Activated CD4-positive, alpha-beta T cell treated with anti-CD3 and anti-CD28 coated beads, Interleukin-2, amount 10 ng/mL, durations not matched to agents 7 days and 5 days (primary cell): ENCODE data around the gene PSMB8. TPM values are rescaled to one million over a fixed set of nuclear protein-coding genes. Genes with fewer than 3 reads are reported as not detected.

ENCODE experiments used
- CTCF ChIA-PET: fragments of 350-600 bp; sonication (Branson Sonifier 250); formaldehyde crosslinking; loops from one replicate; lab custom pipeline; 2021; ENCODE audit warnings: antibody characterized with exemption; lab: Charles Lee
- POLR2A ChIA-PET: fragments of 350-600 bp; sonication (Branson Sonifier 250); formaldehyde crosslinking; loops from one replicate; lab custom pipeline; 2021; ENCODE audit warnings: antibody characterized with exemption; lab: Charles Lee
- DNase-seq: peaks from one replicate; pipeline ENCODE4 v3.0.0-alpha.2; 2020
- H3K27ac Mint-ChIP-seq: one replicate; pipeline ENCODE4 v1.8.0; 2021; ENCODE audit warnings: mild to moderate bottlenecking, moderate library complexity, mixed read lengths
- H3K27me3 Mint-ChIP-seq: one replicate; pipeline ENCODE4 v1.8.0; 2021; ENCODE audit warnings: mixed read lengths
- H3K36me3 Mint-ChIP-seq: one replicate; pipeline ENCODE4 v1.8.0; 2021; ENCODE audit warnings: low read depth, mixed read lengths
- H3K4me1 Mint-ChIP-seq: one replicate; pipeline ENCODE4 v1.8.0; 2021; ENCODE audit warnings: mixed read lengths
- H3K4me3 Mint-ChIP-seq: one replicate; pipeline ENCODE4 v1.8.0; 2021; ENCODE audit warnings: mild to moderate bottlenecking, moderate library complexity, mixed read lengths
- H3K9me3 Mint-ChIP-seq: one replicate; pipeline ENCODE4 v1.8.0; 2021; ENCODE audit warnings: mixed read lengths
- total RNA-seq, 2 experiments: library from RNA; stranded (reverse); gene quantifications; one replicate each; pipeline ENCODE4 v1.2.3, GENCODE V29; 2021

The PSMB8 gene
- total RNA-seq, 2 experiments from 2014 or later, result 307 to 379 TPM

DNA sequence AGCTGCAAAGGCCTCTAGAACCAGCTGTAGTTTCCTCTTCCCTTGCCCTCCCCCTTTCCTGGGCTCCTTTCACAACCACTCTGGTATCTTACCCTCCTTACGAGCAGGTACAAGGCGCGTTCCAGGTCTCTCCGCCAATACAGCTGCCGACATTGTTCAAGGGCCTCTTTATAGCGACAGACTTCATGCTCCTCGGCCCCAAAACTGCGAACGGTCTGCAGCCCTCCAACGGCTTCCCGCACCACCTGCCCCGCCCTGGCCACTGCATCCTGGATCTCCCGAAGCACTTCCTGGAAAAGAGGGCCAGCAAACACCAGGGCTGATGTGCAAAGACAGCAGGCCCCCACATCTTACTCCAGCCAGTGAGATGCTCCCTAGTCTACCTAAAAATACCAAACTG is 11.3 kb downstream of the PSMB8 start:
- peaks cover 80% of the 10 kb centered on the region for H3K4me1 Mint-ChIP-seq
- ChIA-PET CTCF (interaction anchor here (1.1 kb wide), 1 partner anchor 37 kb away, joined by 3 read pairs; no protein-coding TSS in a partner anchor), POLR2A (no interaction called here)
- no peak for DNase-seq
- no peaks in the 10 kb centered on the region for H3K27me3 Mint-ChIP-seq
- H3K9me3 Mint-ChIP-seq, result no peaks in the 10 kb centered on the region
- H3K36me3 Mint-ChIP-seq, result peaks cover 96% of the 10 kb centered on the region
- H3K4me3 Mint-ChIP-seq, result no peak overlapping the region
- no peak overlapping the region for H3K27ac Mint-ChIP-seq

DNA sequence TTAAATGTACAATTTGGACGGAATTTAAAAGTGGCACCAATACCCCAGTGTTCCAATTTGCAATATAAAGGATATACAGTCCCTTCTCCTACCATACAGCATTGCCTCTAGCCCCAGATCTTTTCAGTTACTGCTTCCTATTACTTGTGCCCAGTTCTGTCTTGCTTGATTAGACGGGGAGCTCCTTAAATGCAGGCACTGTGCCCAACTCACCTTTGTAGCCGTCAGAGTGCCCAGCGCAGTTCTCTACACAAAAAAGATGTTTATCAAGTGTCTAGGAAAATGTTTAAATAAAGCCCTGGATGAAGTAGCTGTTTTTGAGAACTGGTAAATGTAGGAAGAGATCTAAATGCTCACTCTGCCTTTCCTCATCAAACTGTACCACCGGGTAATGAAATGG is 12.9 kb downstream of the PSMB8 start:
- no peaks in the 10 kb centered on the region for H3K9me3 Mint-ChIP-seq
- H3K36me3 Mint-ChIP-seq, result peaks cover 84% of the 10 kb centered on the region
- ChIA-PET CTCF (no interaction called here), POLR2A (no interaction called here)
- no peaks in the 10 kb centered on the region for H3K27me3 Mint-ChIP-seq
- H3K27ac Mint-ChIP-seq, result peak overlapping the region; percentile 21
- no peak for DNase-seq
- H3K4me1 Mint-ChIP-seq, result peaks cover 74% of the 10 kb centered on the region
- H3K4me3 Mint-ChIP-seq, result no peak overlapping the region

DNA sequence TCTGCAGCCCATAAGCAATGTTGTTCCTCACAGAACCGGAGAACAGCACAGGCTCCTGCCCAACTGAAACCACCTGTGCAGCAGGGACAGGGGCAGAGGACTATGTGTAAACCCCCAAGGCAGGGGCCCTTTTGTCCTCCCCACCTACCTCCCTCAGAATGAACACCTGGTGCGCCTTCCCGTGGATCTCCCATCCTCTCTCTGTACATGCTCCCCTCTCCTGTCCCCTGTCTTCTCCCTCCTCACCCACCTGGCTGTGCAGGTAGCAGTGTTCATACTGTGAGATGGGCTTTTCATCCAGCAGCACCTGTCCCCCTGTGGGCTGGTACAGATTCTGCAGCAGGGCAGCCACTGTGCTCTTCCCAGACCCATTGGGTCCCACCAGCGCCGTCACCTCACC is 13.8 kb downstream of the PSMB8 start:
- Mint-ChIP-seq H3K9me3 (no peaks in the 10 kb centered on the region), H3K36me3 (peaks cover 76% of the 10 kb centered on the region), H3K27me3 (no peaks in the 10 kb centered on the region), H3K27ac (peak overlapping the region; percentile 2), H3K4me1 (peaks cover 65% of the 10 kb centered on the region), H3K4me3 (no peak overlapping the region)
- CTCF ChIA-PET, result interaction anchor here (4.8 kb wide), 1 partner anchor 9 kb away, joined by 39 read pairs; the partner anchor contains the start of gene TAP2
- DNase-seq, result no peak
- POLR2A ChIA-PET, result no interaction called here

DNA sequence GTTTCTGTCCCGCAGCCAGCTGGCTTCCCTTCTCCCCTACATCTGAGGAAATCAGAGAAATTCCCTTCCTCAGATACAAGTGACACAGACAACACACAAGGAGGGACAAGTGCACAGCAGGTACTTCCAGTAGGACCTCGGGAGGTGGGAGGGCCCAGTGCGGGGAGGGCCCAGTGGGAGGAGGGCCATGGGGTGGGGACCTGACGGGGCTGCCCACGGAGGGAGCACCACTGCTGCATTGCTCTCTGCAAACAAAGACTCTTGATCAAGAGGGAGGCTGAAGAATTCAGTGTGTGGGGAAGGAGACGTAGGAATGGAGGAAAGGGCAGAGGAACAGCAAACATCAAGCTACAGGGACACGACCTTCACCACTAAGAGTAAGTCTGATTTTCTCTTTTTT is 14.4 kb downstream of the PSMB8 start:
- CTCF ChIA-PET, result interaction anchor here (2.6 to 4.8 kb wide), 2 partner anchors 9 to 39 kb away, joined by 11 to 39 read pairs; partner anchors contain the start of gene TAP2
- Mint-ChIP-seq H3K36me3 (peaks cover 71% of the 10 kb centered on the region), H3K27me3 (no peaks in the 10 kb centered on the region), H3K4me3 (no peak overlapping the region), H3K9me3 (no peaks in the 10 kb centered on the region), H3K4me1 (peaks cover 60% of the 10 kb centered on the region), H3K27ac (no peak overlapping the region)
- POLR2A ChIA-PET, result interaction anchor here (0.5 kb wide), 1 partner anchor 103 kb away, joined by 4 read pairs; no protein-coding TSS in a partner anchor
- no peak for DNase-seq

DNA sequence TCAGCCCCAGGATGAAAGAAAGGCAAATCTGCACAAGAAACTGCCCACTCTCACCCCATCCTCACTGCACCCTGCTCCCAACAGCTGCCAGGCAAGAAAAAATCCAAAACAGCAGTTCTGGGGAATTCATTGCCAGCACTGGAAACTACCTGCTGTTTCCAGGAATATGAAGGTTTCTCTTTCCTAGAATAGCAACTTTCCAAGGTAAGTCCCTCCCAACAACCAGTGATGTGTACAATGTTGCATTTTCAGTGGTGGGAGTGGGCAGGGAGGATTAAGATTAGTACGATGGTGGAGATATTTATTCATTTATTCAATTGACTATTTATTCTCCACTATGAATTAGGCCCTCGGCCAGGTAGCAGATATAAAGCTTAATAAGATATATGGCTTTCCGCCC is 16.8 kb downstream of the PSMB8 start:
- ChIA-PET POLR2A (interaction anchor here (1.4 kb wide), 1 partner anchor 18 kb away, joined by 4 read pairs; no protein-coding TSS in a partner anchor), CTCF (interaction anchor here (1.9 to 4.8 kb wide), 4 partner anchors 12 to 158 kb away, joined by 5 to 39 read pairs (median 7); partner anchors contain the start of genes HLA-DMA, TAP1 and TAP2)
- H3K27ac Mint-ChIP-seq, result no peak overlapping the region
- H3K4me1 Mint-ChIP-seq, result peaks cover 36% of the 10 kb centered on the region
- no peak overlapping the region for H3K4me3 Mint-ChIP-seq
- H3K36me3 Mint-ChIP-seq, result peaks cover 47% of the 10 kb centered on the region
- no peaks in the 10 kb centered on the region for H3K9me3 Mint-ChIP-seq
- H3K27me3 Mint-ChIP-seq, result no peaks in the 10 kb centered on the region
- no peak for DNase-seq

- no peaks in the 10 kb centered on the region for H3K27me3 Mint-ChIP-seq
- CTCF ChIA-PET, result interaction anchor here (0.6 to 4.8 kb wide), 6 partner anchors 13 to 1217 kb away, joined by 3 to 39 read pairs (median 3); partner anchors contain the start of genes HLA-DQA2 and TAP2
- DNase-seq, result no peak
- H3K27ac Mint-ChIP-seq, result no peak overlapping the region
- POLR2A ChIA-PET, result interaction anchor here (0.6 to 1.4 kb wide), 2 partner anchors 17 to 19 kb away, joined by 3 to 4 read pairs; no protein-coding TSS in a partner anchor
- no peaks in the 10 kb centered on the region for H3K9me3 Mint-ChIP-seq
- H3K4me1 Mint-ChIP-seq, result peaks cover 29% of the 10 kb centered on the region
- H3K4me3 Mint-ChIP-seq, result no peak overlapping the region
- H3K36me3 Mint-ChIP-seq, result peaks cover 37% of the 10 kb centered on the region
Observed at GRCh38 chr6:32825966-32826365, 17.9 kb downstream of the PSMB8 start.

GRCh38 chr6:32819729-32820128 is 24.1 kb downstream of the PSMB8 start:
- H3K36me3 Mint-ChIP-seq, result no peaks in the 10 kb centered on the region
- no peaks in the 10 kb centered on the region for H3K27me3 Mint-ChIP-seq
- H3K27ac Mint-ChIP-seq, result no peak overlapping the region
- H3K9me3 Mint-ChIP-seq, result no peaks in the 10 kb centered on the region
- ChIA-PET POLR2A (no interaction called here), CTCF (interaction anchor here (0.7 to 2.8 kb wide), 2 partner anchors 19 to 130 kb away, joined by 3 to 18 read pairs; partner anchors contain the start of gene TAP2)
- DNase-seq, result no peak
- peaks cover 7% of the 10 kb centered on the region for H3K4me1 Mint-ChIP-seq
- H3K4me3 Mint-ChIP-seq, result no peak overlapping the region

- H3K36me3 Mint-ChIP-seq, result no peaks in the 10 kb centered on the region
- H3K4me3 Mint-ChIP-seq, result no peak overlapping the region
- no peak overlapping the region for H3K27ac Mint-ChIP-seq
- ChIA-PET POLR2A (no interaction called here), CTCF (no interaction called here)
- H3K27me3 Mint-ChIP-seq, result no peaks in the 10 kb centered on the region
- no peak for DNase-seq
- peaks cover 7% of the 10 kb centered on the region for H3K4me1 Mint-ChIP-seq
- no peaks in the 10 kb centered on the region for H3K9me3 Mint-ChIP-seq
Observed at GRCh38 chr6:32818867-32819266, 25.0 kb downstream of the PSMB8 start.

DNA sequence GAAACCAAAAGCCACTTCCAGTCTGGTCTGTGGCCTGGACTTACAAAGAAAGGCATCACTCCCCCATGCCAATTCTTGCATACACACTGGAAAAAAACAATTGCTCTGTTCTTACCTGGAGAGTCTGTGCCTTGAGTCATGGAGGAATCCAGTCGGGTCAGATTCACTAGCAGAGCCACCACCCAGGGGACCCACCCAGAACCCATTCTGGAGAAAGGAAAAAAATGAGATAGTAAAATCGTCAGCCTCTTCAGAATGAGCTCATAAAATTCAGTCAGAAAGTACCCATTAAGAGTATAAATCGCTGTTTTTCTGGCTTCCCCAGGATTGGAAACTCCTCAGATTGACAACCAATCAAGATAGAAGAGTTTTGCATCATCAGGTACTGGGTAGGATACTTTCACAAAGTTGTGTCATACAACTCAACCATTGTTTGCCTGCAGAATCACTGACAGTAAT is 27.1 kb downstream of the PSMB8 start, which contains the start of gene HLA-DOB:
TSS of gene HLA-DOB (minus strand) at position 257 of the 459 bp plus-strand sequence. CDS start at position 206, 51 bp downstream.
- Mint-ChIP-seq H3K9me3 (no peaks in the 10 kb centered on the region), H3K27me3 (no peaks in the 10 kb centered on the region), H3K27ac (no peak within 1 kb of the TSS), H3K4me1 (peaks cover 7% of the 10 kb centered on the region), H3K4me3 (no peak within 1 kb of the TSS), H3K36me3 (no peaks in the 10 kb centered on the region)
- CTCF ChIA-PET, result no interaction called here
- DNase-seq, result no peak
- POLR2A ChIA-PET, result no interaction called here

DNA sequence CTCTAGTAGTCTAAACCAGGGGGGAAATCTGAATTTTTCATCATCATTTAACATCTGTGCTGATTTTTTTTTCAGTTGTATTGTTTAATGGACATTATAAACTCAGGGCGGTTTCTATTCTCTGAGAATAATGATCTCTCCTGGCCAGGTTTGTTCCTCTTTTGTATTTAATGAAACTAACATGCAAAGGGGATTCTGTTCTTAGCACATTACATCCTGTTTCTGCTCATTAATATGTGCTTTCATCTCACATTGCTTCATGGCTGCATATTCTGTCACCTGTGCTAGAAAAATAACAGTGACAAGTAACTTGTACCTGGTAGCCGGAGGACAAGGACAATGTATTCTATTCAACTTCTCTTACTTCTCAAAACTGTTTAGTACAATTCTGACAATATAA is 27.9 kb downstream of the PSMB8 start:
- H3K27ac Mint-ChIP-seq, result no peak overlapping the region
- DNase-seq, result no peak
- no peaks in the 10 kb centered on the region for H3K9me3 Mint-ChIP-seq
- CTCF ChIA-PET, result interaction anchor here (1.0 kb wide), 1 partner anchor 23 kb away, joined by 4 read pairs; the partner anchor contains the start of gene TAP2
- no peaks in the 10 kb centered on the region for H3K27me3 Mint-ChIP-seq
- H3K4me3 Mint-ChIP-seq, result no peak overlapping the region
- peaks cover 7% of the 10 kb centered on the region for H3K4me1 Mint-ChIP-seq
- no peaks in the 10 kb centered on the region for H3K36me3 Mint-ChIP-seq
- POLR2A ChIA-PET, result no interaction called here

DNA sequence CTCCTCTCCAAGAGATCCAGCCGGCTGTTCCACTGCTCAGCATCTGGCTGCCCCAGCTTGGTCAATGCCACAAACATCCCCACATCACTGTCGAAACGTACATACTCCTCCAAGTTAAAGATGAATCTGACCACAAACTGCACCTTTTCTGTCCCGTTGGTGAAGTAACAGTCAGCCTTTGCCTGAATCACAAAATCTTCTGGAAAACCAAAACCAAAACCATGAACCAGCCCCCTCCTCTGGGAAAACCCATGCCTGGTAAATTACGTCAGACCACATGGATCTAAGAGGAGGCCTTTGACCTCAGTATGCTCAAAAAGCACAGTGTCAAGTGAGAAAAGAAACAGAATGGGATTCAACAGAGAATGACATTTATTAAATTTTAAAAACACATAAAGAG is 28.7 kb downstream of the PSMB8 start:
- CTCF ChIA-PET, result interaction anchor here (1.0 to 1.2 kb wide), 2 partner anchors 23 to 24 kb away, joined by 3 to 4 read pairs; partner anchors contain the start of gene TAP2
- Mint-ChIP-seq H3K4me3 (no peak overlapping the region), H3K27me3 (no peaks in the 10 kb centered on the region), H3K36me3 (no peaks in the 10 kb centered on the region), H3K4me1 (peaks cover 7% of the 10 kb centered on the region), H3K27ac (no peak overlapping the region), H3K9me3 (no peaks in the 10 kb centered on the region)
- DNase-seq, result no peak
- POLR2A ChIA-PET, result no interaction called here

GRCh38 chr6:32814145-32814544 is 29.7 kb downstream of the PSMB8 start:
- Mint-ChIP-seq H3K36me3 (no peaks in the 10 kb centered on the region), H3K27me3 (no peaks in the 10 kb centered on the region), H3K4me3 (no peak overlapping the region), H3K9me3 (no peaks in the 10 kb centered on the region), H3K4me1 (peaks cover 7% of the 10 kb centered on the region), H3K27ac (no peak overlapping the region)
- DNase-seq, result no peak
- CTCF ChIA-PET, result interaction anchor here (1.2 kb wide), 1 partner anchor 24 kb away, joined by 3 read pairs; the partner anchor contains the start of gene TAP2
- POLR2A ChIA-PET, result no interaction called here

GRCh38 chr6:32809171-32809570 is 34.7 kb downstream of the PSMB8 start:
- Mint-ChIP-seq H3K9me3 (no peaks in the 10 kb centered on the region), H3K27ac (no peak overlapping the region), H3K4me1 (peaks cover 3% of the 10 kb centered on the region), H3K4me3 (no peak overlapping the region), H3K27me3 (peaks cover 20% of the 10 kb centered on the region), H3K36me3 (no peaks in the 10 kb centered on the region)
- POLR2A ChIA-PET, result interaction anchor here (0.6 kb wide), 1 partner anchor 16 kb away, joined by 3 read pairs; no protein-coding TSS in a partner anchor
- DNase-seq, result no peak
- CTCF ChIA-PET, result no interaction called here
